Neural cell (in vitro differentiated cells): ENCODE measurements around the gene KYNU.

Experiments
- CTCF ChIP-seq: fragments of 450-650 bp; IDR thresholded peaks from 2 replicates; pipeline ENCODE4 v1.5.1; 2014; ENCODE audit warnings: antibody characterized with exemption, mild to moderate bottlenecking, moderate library complexity; ENCODE audit not compliant: poor library complexity, severe bottlenecking
- EP300 ChIP-seq: fragments of 450-650 bp; conservative IDR thresholded peaks from 2 replicates; pipeline ENCODE4 v1.6.1; 2014; ENCODE audit warnings: antibody characterized with exemption, mild to moderate bottlenecking, moderate library complexity; ENCODE audit not compliant: poor library complexity, severe bottlenecking
- EZH2 ChIP-seq: fragments of 200-600, 300-800 bp; shearing (Covaris generic), sonication (generic); IDR thresholded peaks from 2 replicates; pipeline ENCODE4 v1.6.1; 2014; ENCODE audit warnings: antibody characterized with exemption, low read length, borderline replicate concordance, mild to moderate bottlenecking; ENCODE audit not compliant: insufficient read depth, poor library complexity, severe bottlenecking
- POLR2AphosphoS5 ChIP-seq: IDR thresholded peaks from 2 replicates; pipeline ENCODE4 v1.6.1; 2012
- RAD21 ChIP-seq: fragments of 450-650 bp; conservative IDR thresholded peaks from 2 replicates; pipeline ENCODE4 v1.6.1; 2014; ENCODE audit warnings: antibody characterized with exemption, mild to moderate bottlenecking, moderate library complexity
- REST ChIP-seq: IDR thresholded peaks from 2 replicates; pipeline ENCODE4 v1.6.1; 2012; ENCODE audit warnings: borderline replicate concordance
- SMC3 ChIP-seq: fragments of 450-650 bp; conservative IDR thresholded peaks from 2 replicates; pipeline ENCODE4 v1.6.1; 2014; ENCODE audit warnings: antibody characterized with exemption, mild to moderate bottlenecking, moderate library complexity; ENCODE audit not compliant: poor library complexity
- TAF1 ChIP-seq: IDR thresholded peaks from 2 replicates; pipeline ENCODE4 v1.6.1; 2012; ENCODE audit warnings: low read depth

GRCh38 chr2:142920571-142920970 is 43.1 kb downstream of the KYNU start:
- TF ChIP-seq CTCF (no peak), EP300 (no peak), EZH2 (no peak), RAD21 (no peak), POLR2AphosphoS5 (no peak), SMC3 (no peak), REST (no peak), TAF1 (no peak)
